Left ventricle myocardium inferior (tissue), 1 donor: ENCODE data around the gene TTI1. TPM values are rescaled to one million over a fixed set of nuclear protein-coding genes. Genes with fewer than 3 reads are reported as not detected.

Experiments
- DNase-seq: peaks from one replicate; pipeline ENCODE4 v3.0.0-alpha.2; 2020
- H3K27ac ChIP-seq: fragments of 200-600 bp; replicated peaks from 2 replicates; pipeline ENCODE4 v1.8.0; 2021
- H3K27me3 ChIP-seq: fragments of 200-600 bp; 2 replicates; pipeline ENCODE4 v1.8.0; 2021; ENCODE audit warnings: low read depth
- H3K36me3 ChIP-seq: fragments of 200-600 bp; 2 replicates; pipeline ENCODE4 v1.8.0; 2021
- H3K4me1 ChIP-seq: fragments of 200-600 bp; 2 replicates; pipeline ENCODE4 v1.8.0; 2021
- H3K4me3 ChIP-seq: fragments of 200-600 bp; 2 replicates; pipeline ENCODE4 v1.8.0; 2021; ENCODE audit warnings: mild to moderate bottlenecking, moderate library complexity
- H3K9me3 ChIP-seq: fragments of 200-600 bp; replicated peaks from 2 replicates; pipeline ENCODE4 v1.8.0; 2021
- intact Hi-C: fragments of 100-400 bp; cut with micrococcal nuclease; formaldehyde crosslinking; loops from one replicate; pipeline ENCODE4 v1.11.0; 2022
- total RNA-seq: library from RNA; stranded (reverse); fragmentation: NEBNext Ultra II Directional; extraction: Animal tissue kit (Norgen Biotek cat#: 25700); gene quantifications from one replicate; pipeline ENCODE4 v1.2.1, GENCODE V29; 2021
- TF ChIP-seq, protein P1 (sequence below): fragments of 200-600 bp; IDR thresholded peaks from 2 replicates; pipeline ENCODE4 v1.8.0; 2021; ENCODE audit warnings: antibody characterized with exemption, mild to moderate bottlenecking, borderline replicate concordance
- donor health status: DM: no; HTN: yes; CAD: no; lungs with severe emphysema.

TTI1 gene
- total RNA-seq, 1 donor from 2014 or later = 12.1 TPM

DNA sequence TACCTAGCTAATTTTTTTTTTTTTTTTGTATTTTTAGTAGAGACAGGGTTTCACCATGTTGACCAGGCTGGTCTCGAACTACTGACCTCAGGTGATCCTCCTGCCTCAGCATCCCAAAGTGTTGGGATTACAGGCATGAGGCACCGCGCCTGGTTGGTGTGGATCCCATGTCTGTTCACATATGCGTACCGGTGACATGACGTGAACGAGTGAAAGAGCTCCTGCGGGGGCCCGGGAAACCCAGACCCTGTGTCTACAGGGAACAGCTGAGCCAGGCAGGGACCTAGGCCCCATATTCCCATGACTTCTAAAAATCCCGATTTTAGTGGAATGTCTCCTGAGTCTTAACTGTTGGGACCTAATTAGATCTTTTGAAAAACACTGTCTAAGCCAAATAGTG, 97.2 kb downstream of the TTI1 start:
- Histone ChIP-seq H3K27me3 (peaks cover 15% of the 10 kb centered on the region), H3K4me1 (no peaks in the 10 kb centered on the region), H3K4me3 (no peak overlapping the region), H3K9me3 (no peaks in the 10 kb centered on the region), H3K27ac (no peak overlapping the region), H3K36me3 (no peaks in the 10 kb centered on the region)
- intact Hi-C loops = no loop called here
- TF ChIP-seq, protein P1, sequence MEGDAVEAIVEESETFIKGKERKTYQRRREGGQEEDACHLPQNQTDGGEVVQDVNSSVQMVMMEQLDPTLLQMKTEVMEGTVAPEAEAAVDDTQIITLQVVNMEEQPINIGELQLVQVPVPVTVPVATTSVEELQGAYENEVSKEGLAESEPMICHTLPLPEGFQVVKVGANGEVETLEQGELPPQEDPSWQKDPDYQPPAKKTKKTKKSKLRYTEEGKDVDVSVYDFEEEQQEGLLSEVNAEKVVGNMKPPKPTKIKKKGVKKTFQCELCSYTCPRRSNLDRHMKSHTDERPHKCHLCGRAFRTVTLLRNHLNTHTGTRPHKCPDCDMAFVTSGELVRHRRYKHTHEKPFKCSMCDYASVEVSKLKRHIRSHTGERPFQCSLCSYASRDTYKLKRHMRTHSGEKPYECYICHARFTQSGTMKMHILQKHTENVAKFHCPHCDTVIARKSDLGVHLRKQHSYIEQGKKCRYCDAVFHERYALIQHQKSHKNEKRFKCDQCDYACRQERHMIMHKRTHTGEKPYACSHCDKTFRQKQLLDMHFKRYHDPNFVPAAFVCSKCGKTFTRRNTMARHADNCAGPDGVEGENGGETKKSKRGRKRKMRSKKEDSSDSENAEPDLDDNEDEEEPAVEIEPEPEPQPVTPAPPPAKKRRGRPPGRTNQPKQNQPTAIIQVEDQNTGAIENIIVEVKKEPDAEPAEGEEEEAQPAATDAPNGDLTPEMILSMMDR = no peak
- DNase-seq = no peak

DNA sequence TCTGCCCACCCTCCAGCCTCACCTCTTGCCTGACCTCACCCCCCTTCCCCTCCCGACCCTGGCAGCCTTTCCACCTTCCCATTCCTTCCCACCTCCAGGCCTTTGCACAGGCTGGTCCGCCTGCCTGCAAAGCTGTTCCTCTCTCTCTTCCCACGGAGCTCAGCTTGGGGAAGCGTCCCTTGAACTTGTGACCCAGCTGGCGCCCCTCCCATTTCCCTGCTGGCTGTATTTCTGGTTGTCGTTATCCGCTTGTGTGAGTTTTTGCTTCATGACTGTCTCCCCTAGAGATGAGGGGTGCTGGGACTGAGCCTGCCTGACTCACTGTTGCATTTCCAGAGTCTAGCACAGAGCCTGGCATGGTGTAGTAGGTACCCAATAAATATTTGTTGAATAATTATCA, 97.8 kb downstream of the TTI1 start:
- intact Hi-C loops = no loop called here
- TF ChIP-seq, protein P1 = no peak
- no peak for DNase-seq
- Histone ChIP-seq H3K4me3 (no peak overlapping the region), H3K9me3 (no peaks in the 10 kb centered on the region), H3K27me3 (peaks cover 21% of the 10 kb centered on the region), H3K36me3 (no peaks in the 10 kb centered on the region), H3K27ac (no peak overlapping the region), H3K4me1 (no peaks in the 10 kb centered on the region)

DNA sequence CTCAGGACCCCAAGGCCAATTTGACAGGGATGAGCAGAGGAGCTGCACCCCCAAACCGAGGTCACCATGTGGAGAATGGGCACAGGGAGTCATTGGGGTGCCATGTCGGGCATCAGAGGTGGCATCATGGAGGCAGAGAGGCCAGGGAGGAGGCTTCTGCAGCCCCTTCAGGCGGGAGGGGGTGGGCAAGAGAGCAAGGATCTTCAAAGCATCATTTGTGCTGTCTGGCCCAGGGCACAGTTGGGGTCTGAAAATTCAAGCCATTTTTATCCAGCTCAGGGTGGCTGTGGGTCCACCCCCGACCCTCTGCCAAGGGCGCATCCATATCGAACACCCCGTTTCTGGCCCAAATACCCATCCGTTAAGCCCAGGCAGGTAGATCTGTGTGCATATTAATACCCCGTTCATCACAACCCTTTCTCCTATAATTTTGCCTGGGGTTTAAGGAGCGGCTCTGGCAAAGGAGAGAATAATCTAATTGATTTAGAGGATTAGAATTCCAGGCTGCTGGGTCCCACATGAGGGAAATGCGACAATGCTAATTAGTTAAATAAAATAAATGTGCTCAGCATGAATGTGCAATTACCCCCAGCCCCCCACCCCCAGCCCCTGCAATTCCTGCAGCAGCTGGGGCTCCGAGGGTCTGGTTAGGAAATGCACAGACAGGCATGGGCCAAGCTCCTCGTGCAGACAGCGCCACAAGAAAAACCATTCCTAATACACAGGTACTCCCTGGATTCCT, 98.5 kb downstream of the TTI1 start:
- H3K4me3 ChIP-seq = no peak overlapping the region
- TF ChIP-seq, protein P1 = no peak

DNA sequence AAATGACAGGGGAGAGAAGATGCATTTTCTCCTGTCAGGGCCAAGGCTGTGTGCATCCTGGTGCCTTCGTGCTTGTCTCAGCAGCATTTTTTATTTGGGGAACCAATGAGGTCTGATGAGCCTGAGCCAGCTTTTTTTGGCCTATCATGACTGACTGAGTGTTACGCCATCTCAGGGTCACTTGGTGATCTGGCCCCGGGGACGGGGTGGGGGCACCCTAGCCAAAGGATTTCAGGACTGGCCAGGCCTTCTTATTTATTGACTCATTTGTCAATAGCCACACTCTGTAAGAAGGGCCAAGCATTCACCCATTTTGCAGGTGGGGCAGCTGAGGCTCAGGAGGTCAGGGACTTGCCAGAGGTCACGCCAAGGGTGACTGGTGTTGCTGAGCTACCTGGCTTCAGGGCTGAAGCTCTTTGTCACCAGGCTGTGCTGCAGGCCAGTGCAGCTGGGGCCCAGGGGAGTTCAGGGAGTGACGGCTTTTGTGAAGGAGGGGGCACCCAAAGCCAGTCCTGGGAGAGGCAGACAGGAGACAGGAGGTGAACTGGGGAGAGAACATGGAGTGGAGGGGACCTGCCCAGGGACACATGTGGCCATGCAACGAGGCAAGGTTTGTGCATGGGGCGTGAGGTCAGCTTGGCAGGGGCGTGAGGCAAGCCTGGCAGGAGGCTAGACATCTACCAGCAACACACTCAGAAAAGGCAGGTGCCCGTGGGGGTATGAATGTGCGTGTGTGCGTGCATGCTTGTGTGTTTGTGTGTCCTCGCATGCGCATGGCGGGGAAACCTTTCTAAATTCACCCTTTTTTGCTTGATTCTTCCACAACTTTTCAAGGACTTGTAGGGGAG, 99.2 kb downstream of the TTI1 start:
- Histone ChIP-seq H3K27me3 (peaks cover 27% of the 10 kb centered on the region), H3K27ac (no peak overlapping the region), H3K4me3 (no peak overlapping the region), H3K36me3 (no peaks in the 10 kb centered on the region), H3K9me3 (no peaks in the 10 kb centered on the region), H3K4me1 (no peaks in the 10 kb centered on the region)
- DNase-seq = no peak
- intact Hi-C loops = no loop called here
- TF ChIP-seq, protein P1 = no peak

More for the DNA sequence above, 98.5 kb downstream of the TTI1 start:
- intact Hi-C loops = no loop called here
- H3K36me3 ChIP-seq = no peaks in the 10 kb centered on the region
- H3K27me3 ChIP-seq = peaks cover 21% of the 10 kb centered on the region
- no peak for DNase-seq
- H3K9me3 ChIP-seq = no peaks in the 10 kb centered on the region
- H3K27ac ChIP-seq = no peak overlapping the region
- no peaks in the 10 kb centered on the region for H3K4me1 ChIP-seq

Other genes with a start within 250 kb of the TTI1 start
- gene VSTM2L, start 130.3 kb downstream of the TTI1 start, total RNA-seq = 50.3 TPM
- gene RPRD1B, start 290 bp upstream of the TTI1 start, total RNA-seq = 58.9 TPM
- gene TGM2, start 131.8 kb upstream of the TTI1 start, total RNA-seq = 846 TPM
- gene KIAA1755, start 227.3 kb upstream of the TTI1 start, total RNA-seq = 7.1 TPM